ENCODE measurements around the gene SLC6A4.

- no peak for TF ChIP-seq POLR2A (IDR thresholded peaks at IDR 0.05)
- TF ChIP-seq CTCF (IDR thresholded peaks at IDR 0.05) = no peak
These were observed 60.9 kb downstream of the SLC6A4 start for GRCh38 chr17:30174556-30174955.
